ENCODE results near the gene NTSR1. TPM values are rescaled to one million over a fixed set of nuclear protein-coding genes. Genes with fewer than 3 reads are reported as not detected.

NTSR1 gene
- total RNA-seq, 2 donors from 2014 or later: 0.14 TPM; not detected in 1

DNA sequence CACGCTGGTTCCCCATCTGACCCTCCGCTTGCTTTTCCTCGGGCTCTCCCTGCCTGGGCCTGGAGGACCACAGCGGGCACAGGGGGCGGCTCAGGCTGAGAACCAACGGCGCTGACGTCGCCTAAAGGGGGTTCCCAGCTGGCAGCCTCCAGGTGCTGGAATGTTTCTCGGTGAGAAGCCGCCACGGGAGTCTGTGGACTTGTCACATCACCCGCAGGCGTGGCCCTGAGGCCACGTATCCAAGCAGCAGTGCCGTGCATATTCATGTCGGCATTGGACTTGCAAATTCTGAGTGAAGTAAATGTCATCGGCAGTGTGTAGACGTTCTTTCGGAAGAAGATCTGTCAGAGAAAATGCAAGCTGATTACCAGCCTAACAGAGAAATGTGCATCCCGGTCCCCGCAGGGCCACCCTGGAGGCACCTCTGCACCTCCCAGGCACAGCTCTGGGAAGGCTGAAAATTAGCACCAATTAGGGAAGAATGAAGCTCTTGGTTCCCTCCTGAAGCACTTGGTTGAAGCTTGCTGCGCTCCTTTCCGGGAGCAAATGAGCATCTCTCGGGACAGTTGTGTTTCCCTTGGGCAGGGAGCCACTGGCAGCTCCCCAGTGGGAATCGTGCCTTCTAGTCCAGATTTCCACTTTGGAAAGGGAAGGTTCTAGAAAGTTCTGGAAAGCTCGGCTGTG lies 24.3 kb downstream of the NTSR1 start:
- peak; percentile 40 for DNase-seq (ENCODE audit: low spot score)
- intact Hi-C loops (cut with DNase I): no loop called here

DNA sequence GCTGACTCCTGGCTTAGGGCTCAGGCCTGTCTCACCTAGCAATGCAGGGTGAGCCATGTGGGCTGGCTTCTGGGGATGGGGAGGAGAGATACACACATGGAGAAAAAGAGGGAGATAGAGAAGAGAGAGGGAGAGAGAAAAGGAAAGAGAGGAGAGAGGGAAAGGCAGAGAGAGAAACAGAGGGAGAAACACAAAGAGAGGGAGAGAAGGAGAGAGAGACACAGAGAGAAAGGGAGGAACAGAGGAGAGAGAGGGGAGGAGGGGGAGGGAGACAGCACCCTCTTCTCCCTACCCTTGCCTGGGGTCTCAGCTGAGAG lies 24.8 kb downstream of the NTSR1 start:
- intact Hi-C loops (cut with DNase I): no loop called here
- DNase-seq (ENCODE audit: low spot score): no peak

DNA sequence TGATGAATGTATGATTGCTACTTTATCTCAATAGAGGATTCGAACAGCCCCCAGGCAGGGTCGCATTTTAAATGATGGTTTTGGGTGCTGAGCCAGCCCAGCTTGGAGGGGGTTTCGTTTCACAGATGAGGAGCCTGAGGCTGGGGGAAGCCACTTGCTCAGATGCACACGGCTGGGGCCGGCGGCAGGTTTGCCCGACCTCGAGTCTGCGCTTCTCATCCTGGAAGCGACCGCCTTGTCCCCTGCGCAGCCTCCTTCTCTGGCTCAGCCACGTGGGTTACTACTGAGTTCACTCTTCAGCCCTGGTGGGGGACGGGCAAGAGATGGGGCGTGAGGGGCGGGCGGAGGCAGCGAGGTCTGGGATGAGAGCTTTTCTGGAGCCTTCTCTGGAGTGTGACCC lies 25.3 kb downstream of the NTSR1 start:
- intact Hi-C loops (cut with DNase I): no loop called here
- peak; percentile 41 for DNase-seq (ENCODE audit: low spot score)

DNA sequence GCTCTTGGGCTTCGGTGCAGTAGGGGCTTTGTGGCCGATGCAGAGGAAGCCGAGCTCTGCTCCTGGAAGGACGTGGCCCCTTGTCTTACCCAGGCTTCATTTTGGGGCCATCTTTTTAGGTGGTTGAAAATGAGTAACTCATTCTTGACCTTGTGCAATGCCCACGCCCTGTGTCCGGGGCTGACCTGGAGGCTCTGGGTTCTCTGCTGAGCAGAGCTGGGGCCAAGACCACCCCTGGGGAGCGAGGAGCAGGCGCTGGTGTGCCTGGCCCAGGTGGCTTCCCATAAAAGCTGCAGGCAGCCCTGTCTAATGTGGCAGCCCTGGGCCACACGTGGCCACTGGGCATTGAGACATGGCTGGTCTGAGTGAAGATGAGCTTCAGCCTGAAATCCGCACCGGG lies 25.7 kb downstream of the NTSR1 start:
- intact Hi-C loops (cut with DNase I): no loop called here
- peak; percentile 40 for DNase-seq (ENCODE audit: low spot score)

DNA sequence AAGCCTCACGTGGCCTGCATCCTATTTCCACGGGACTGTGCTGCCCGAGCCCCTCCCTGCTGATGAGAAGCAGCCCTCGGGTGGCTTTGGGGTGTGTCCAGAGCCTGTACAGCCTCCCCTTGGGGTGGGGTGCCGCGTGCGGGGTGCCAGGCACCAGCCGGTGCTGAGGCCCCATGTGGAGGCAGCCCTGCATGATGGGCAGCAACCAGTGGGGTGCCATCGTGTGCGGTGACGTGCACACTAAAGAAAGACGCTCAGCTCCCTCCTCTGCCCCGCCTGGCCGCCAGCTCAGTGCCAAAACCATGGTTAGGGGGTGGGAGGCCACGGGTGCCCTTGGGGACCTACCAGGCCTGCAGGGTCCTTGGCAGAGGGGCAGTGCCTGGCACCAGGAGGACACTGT lies 26.2 kb downstream of the NTSR1 start:
- peak; percentile 69 for DNase-seq (ENCODE audit: low spot score)
- intact Hi-C loops (cut with DNase I): no loop called here

DNA sequence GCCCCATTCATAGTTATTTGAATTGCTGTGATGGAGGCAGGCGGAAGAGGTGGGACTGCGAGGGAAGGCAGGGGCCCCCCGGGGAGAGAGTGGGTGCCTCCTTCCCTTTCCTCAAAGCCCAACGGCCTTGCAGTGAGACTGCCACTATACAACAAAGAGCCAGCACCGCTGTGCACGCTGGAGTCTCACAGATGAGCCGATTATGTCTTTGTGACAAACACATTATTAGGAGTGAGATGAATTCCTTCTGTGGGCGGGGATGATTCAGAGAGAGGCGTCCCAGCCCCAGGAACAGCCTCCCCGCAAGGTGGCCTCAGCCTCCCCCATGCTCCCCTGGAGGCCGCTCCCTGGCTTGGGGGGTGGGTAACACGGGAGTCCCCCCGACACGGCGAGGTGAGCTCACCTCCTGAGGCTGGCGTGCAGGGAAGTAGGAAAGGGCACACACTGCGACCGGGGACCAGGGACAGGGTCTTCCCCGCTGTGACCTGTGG lies 26.7 kb downstream of the NTSR1 start:
- intact Hi-C loops (cut with DNase I): no loop called here
- peak; percentile 50 for DNase-seq (ENCODE audit: low spot score)

DNA sequence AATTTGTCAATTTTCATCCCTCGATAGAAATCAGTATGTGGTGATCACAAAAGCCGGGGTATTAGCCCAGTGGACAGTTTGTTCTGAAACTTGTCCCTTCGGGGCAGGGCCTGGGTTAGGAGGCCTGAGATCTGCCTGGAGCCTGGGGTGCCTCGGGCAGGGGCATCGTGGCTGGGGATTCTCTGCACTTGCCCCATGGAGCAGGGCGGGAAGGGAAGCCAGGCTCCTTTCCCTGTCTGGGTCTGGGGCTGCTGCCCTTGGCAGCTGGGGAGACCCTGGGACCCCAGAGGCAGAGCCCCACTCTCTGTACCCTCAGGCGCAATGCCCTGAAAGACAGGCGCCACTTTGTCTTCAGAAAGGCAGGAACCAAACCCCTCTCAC lies 27.4 kb downstream of the NTSR1 start:
- DNase-seq (ENCODE audit: low spot score): peak; percentile 75
- intact Hi-C loops (cut with DNase I): no loop called here

DNA sequence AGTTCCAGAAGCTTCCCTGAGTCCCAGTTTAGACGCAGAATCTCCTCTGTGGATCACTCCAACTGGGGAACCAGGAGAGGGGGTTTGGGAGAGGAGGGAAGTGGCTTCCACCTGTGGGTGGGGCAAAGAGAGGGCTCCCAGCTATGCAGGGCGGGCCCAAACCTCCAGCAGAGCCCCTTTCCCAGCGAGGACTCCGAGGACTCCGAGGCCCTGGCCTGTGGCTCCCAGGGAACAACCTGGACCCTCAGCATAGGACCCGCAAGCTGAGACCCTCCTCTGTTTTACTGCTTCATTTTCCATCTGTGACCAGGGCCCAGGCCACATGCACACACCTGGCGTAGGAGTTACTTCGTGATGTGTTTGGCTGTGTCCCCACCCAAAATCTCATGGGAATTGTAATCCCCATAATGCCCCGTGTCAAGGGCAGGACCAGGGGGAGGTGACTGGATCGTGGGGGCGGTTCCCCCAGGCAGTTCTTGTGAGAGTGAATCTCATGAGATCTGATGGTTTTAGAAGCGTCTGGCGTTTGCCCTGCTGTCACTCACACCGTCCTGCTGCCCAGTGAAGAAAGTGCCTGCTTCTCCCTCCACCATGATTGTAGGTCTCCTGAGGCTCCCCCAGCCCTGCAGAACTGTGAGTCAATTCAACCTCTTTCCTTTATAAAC lies 27.9 kb downstream of the NTSR1 start:
- intact Hi-C loops (cut with DNase I): no loop called here
- DNase-seq (ENCODE audit: low spot score): peak; percentile 38

DNA sequence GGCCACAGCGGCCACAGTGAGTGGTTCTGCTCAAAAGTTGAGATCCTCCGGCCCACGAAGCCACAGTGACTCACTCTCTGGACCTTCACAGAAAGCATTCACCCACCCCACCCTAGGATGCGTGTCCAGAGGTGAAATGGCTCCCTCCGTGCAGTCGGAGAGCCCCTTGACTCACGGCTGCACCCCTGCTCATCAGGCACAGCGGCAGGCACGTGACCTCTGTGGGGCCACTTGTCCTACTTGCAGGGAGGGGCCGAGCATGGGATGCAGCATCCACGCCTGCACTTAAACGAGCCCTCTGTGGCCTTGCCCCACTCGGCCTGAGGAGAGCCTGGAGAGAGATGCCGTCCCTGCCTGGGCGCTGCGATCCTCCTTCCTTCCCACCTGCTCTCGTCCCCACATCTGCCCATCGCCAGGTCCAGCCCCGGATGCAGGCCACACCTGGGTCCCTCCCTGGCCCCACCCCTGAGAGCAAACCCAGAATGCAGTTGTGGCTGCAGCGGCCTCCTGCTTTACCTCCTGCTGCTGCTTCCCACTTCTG lies 28.7 kb downstream of the NTSR1 start:
- intact Hi-C loops (cut with DNase I): no loop called here
- peak; percentile 70 for DNase-seq (ENCODE audit: low spot score)

DNA sequence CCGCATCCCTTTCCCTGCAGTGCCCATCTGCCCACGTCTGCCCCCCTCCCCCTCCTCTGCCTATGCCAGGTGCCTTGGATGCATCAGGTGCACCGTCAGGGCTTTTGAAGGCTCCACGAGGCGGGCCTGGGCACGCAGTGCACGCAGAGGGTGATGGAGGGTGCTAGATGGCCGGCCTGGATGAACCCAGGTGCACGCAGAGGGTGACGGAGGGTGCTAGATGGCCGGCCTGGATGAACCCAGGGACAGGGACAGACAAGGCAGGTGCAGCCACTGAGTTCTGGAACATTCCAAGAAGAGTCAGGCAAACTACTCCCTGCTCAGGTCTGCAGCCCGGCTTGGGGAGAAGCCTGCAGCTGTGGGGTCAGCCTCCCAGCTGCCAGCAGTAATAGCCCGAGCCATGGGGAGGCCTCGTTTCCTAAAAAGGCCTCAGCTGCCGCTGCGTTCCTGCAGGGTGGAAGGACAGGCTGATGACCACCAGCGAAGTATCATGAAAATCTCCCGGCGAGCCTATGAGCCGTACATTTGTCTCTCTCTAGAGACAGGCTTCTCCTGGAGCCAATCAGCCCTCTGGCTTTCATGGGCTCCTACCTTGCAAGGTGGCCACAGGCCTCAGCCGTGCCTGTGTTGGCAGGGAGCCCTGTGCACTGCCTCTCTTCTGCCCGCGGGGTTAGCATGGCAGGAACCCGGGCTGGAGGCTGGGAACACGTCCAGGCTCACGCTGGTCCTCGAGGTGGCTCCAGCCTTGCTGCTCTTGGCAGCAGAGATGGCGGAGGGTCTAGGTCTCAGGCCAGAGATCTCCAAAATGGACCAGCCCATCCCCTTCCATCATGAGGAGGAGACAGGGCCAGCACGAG lies 29.6 kb downstream of the NTSR1 start:
- intact Hi-C loops (cut with DNase I): no loop called here
- DNase-seq (ENCODE audit: low spot score): peak; percentile 76

DNA sequence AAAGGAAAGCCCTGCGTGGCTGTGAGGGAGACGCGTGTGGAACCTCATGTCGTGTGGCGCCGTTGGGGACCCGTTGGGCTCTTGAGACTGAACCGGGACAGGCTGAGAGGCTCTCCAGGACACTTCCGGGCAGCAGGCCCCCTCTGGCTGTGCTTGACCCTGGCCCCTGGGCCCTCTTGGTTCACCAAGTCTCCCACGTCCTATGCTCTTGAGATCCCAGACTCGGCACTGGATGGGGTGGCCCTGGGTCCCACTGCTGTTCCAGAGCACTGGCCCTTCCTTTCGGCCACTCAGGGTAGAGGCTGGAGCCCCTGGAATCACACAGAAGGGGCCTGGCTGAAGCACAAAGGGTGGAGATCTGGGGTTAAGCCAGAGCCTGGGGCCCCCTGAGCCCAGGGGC lies 30.4 kb downstream of the NTSR1 start:
- DNase-seq (ENCODE audit: low spot score): peak; percentile 61
- intact Hi-C loops (cut with DNase I): no loop called here

DNA sequence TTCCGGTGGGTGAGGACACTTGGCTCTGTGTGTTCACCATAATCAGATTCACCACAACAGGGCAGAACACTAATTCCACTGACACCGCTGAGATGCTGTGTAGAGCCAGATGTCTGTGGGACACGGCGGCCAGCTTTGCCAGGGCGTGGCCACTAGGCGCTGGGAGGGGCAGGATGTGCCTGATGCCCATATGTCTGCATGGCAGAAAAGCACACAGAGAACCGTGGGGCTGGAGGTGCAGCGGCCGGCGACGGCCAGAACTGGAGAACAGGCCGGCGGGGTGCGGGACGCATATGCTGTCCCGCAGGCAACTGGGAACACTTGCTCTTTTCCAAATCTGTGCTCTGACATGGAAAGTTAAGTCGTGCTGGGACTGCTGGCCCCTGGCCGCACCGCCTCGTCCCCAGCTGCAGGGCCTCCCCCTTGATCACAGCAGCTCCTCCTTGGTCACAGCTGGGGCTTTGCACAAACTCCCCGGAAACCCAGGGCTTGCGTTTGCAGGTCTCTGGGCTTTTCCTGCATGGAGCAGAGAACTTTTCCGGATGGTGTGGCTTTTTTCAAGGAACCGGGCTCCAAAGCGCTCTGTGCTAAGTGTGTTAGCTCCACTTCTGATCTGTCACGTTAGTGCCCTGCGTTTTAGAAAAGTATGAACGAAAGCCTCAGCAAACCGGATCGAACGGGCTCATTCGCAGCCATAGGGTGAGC lies 31.1 kb downstream of the NTSR1 start:
- peak; percentile 83 for DNase-seq (ENCODE audit: low spot score)
- intact Hi-C loops (cut with DNase I): no loop called here

DNA sequence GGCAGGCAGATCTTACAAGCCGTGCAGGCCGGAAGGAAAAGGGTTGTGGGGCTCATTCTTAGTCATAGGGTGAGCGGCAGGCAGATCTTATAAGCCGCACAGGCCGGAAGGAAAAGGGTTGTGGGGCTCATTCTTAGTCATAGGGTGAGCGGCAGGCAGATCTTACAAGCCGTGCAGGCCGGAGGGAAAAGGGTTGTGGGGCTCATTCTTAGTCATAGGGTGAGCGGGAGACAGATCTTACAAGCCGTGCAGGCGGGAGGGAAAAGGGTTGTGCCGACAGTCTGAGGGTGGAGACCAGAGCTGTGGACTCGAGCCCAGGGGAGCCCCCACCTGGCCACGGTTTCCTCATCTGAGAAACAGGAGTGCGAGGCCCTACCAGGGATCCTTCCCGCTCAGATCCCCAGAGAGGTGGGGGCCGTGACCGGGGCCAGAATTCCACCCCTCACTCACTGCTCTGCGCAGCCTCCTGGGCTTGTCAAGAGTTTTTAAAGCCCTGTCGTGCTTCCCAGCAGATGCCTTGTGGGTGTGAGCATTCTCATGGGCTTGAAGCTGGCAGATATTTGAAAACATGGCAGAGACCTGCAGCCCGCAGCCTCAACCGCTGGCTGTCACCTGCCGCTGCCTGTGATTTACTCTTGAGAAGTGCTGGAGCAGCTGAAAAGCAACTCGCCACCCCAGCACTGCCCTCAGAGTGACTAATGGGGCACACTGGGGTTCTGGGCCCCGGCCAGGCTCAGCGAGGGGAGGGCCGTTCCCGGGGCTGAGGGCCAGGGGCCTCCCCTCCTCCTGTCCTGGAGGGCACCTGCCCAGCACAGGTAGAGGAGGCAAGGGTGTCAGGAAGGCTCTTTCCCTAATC lies 31.9 kb downstream of the NTSR1 start:
- intact Hi-C loops (cut with DNase I): no loop called here
- peak; percentile 84 for DNase-seq (ENCODE audit: low spot score)

DNA sequence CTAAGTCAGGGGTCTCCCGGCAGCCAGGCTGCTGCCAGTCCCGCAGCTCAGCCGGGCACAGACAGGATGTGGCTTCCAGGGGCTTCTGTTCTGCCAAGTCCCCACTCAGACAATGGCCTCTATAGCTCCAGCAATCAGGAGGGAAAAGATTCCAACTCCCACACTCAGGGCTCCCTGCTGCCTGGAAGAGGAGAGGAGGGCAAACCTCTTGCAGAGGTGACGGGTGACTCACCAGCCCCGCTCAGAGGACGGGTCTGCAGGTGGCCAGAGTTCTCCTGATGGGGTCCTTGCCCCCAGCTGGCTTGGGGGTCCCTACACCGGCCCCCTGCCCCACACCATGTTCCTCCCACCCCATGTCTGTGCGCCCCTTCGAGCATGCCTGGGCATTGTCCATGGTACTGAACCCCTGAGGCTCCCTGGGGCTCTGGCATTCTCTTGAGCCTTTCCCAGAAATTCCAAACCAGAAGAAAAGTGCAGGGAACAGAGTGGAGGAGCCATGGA lies 32.6 kb downstream of the NTSR1 start:
- intact Hi-C loops (cut with DNase I): no loop called here
- peak; percentile 75 for DNase-seq (ENCODE audit: low spot score)

DNA sequence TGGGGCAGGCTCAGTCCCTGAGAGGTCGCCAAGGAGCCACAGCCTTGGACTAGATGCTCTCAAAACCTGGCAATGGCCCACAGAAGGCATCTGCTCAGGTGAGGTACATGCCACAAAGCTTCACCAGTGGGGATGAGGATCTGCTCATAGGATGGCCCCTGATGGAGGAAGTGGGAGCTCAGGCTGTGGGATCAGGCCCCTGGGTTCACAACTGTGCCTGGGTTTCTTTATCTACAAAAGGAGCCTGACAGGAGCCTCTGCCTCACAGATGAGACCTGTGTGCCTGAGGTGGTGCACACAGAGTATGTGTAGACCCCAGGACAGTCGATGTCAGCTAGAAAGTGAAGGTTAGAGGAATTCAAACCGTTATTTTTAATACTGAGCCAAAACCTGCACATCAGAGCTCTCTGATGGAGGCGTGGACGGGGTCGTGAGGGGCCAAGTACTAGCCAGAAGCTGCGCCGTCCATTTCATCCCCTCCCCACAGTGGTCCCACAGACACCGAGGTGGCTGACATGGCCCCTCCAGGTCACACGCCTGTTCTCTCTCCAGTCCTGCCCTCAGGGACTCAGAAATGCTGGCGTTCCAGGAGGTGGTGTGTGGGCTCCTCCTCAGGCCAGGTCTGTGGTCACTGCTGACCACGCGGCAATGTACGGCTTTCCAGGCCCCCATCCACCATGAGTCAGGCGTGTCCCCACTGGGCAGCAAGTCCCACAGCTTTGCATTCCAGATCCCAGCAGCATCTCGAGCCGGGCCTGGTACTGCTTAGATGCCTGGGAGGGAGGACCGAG lies 33.3 kb downstream of the NTSR1 start:
- intact Hi-C loops (cut with DNase I): no loop called here
- DNase-seq (ENCODE audit: low spot score): peak; percentile 49

DNA sequence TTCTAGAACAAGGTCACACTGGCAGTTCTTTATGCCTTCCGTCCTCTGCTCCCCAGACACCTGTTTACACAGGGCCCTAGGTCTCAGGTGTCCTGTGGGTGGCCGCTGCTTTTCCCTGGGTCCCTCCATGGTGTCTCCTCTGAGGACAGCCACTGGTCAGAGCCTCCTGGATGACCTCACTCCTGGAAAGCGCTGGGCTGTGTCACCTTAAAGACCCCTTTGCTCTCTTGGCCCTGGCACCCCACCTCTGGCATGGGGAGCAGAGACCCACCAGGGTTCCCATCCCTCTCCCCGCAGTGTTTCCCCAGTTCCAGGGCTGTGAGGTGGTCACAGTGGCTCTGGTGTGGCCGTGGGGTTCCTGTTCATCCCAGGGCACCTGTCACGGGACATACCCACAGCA lies 33.9 kb downstream of the NTSR1 start:
- peak; percentile 47 for DNase-seq (ENCODE audit: low spot score)
- intact Hi-C loops (cut with DNase I): no loop called here

DNA sequence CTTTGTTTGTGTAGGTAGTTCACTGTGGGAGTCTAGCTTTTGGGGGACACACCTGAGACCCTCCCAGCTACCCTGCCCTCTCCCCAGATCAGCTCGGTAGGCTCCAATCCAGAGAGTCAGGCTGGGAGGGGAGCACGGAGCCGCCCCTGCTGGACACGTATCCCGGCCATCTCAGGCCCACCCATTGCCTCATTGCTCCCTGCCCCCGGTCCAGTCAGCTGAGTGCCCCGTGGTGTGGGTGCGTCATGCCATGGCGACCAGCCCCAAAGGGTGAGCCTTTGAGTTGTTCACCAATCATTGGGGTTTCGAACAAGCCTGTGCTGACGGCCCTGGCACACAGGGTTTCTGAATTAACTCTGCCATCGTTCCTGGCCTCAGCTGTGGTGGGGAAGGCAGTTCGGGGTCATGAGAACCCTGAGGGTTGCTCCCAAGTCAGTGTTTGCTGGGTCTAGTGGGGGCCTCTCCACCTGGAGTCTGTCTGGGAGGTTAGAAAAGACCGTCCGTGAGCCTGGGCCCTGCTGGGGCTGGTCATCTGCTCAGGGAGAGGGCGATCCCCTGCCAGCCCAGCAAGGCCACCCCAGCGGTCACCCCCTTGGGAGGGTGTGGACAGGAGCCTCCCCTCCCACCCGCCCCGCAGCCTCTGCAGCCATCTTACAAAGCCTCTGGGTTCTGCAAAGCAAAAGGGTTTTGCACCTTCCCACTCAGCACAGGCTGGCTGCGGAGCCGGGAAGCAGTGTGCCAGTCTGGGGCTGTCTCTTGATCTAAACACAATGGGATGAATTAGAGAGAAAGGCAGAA lies 34.5 kb downstream of the NTSR1 start:
- DNase-seq (ENCODE audit: low spot score): peak; percentile 49
- intact Hi-C loops (cut with DNase I): no loop called here

All from posterior vena cava (tissue), 2 donors.